ENCODE results near the gene CYP4F22.
"Not testable (repeated sequence)": the region's sequence is repeated elsewhere in the genome, so short reads cannot be mapped to it uniquely, and the experiment has no call there.

Gene CYP4F22

DNA sequence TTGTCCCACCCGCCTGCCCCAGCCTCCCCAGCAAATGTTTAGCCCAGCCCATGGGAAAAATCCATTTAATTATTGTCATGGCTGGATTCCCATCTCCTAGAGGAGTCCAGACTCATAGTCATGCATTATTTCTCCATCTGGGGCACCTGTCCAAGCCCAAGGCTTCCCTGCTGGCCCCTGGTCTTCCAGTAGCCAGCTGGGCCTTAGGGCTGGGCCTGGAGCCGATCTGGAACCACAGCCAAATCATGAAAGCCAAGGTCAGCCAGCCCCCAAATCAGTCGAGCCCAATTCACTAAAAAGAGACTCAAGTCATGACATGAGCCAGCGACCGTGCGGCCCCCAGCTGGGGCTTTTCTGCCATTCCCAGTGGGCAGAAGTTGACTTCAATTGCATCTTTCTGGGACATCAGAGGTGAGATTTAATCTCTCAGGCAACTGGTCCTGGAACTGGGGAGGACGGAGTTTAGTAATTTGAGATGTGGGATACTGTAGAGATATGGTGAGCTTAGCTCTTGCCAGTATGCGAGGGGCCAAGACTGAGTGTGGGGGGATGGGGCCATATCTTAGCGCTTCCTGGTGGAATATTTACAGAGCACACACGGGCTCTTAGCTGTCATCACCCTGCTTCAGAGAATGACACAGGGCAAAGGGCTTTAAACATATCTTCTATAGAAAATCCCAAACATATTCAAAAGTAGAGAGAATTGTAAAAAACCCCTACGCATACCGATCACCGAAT lies 19.7 kb upstream of the CYP4F22 start:
- in situ Hi-C loops (cut with MboI; ENCODE audit: low sequenced_read_pairs), result no loop called here

DNA sequence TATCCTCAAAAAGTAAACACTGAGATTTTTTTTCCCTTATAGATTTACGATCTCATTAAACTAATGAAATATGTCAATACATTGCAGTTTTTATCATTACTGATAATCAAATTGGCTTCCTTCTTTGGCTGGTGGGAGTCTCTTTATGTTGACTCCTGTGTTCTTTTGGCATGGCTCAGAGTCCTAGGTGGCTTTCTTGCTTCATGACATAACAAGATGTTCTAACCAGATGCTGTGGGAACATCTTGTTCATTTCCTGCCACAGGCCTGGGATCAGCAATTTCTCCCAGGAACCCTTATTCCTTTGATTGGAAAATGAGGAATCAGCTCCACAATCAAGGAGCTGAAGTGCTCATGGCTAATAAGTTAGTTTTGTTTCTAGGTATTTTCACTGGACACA lies 13.2 kb upstream of the CYP4F22 start:
- in situ Hi-C loops (cut with MboI; ENCODE audit: low sequenced_read_pairs), result no loop called here

DNA sequence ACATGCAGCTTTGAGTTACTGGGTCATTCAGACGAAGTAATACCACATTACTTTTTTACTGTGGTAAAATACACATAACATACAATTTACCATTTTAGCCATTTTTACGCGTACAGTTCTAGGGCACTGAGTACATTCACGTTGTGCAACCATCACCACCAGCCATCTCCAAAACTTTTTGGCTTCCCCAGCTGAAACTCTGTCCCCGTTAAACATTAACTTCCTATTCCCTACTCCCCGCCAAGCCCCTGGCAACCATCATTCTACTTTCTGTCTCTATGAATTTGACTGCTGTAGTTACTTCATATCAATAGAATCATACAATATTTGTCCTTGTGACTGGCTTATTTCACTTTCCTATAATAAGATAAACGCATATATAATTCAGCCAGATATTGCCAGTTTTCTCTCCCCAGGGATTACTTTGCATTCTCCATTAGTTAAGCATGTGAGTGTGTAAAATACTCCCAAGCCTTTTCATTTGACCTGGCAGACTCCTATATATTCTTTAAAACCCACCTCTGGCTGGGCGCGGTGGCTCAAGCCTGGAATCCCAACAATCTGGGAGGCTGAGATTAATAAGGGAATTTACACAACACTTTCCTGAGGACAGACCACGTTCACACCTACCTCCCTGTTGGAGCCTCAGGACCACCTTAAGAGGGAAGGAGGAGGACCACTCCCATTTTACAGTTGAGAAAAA lies 10.0 kb upstream of the CYP4F22 start:
- in situ Hi-C loops (cut with MboI; ENCODE audit: low sequenced_read_pairs), result no loop called here

DNA sequence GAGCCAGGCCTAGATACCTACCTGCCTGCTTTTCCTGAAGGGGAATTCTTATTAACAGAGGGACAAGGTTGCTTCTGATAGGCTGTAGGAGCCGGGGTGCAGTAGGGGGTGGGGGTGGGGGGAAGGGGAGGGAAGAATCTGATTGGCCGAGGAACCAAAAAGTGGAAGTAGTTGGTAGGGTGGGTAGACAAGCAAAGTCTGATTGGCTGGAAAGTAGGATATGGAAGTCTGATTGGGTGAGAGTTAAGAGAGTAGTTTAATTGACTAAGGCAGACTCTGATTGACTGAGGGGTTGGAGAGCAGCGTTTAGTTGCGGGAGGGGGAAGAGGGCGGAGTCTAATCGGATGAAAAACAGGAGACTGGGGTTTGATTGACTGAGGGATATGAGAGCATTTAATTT lies 9.4 kb upstream of the CYP4F22 start:
- in situ Hi-C loops (cut with MboI; ENCODE audit: low sequenced_read_pairs), result no loop called here

DNA sequence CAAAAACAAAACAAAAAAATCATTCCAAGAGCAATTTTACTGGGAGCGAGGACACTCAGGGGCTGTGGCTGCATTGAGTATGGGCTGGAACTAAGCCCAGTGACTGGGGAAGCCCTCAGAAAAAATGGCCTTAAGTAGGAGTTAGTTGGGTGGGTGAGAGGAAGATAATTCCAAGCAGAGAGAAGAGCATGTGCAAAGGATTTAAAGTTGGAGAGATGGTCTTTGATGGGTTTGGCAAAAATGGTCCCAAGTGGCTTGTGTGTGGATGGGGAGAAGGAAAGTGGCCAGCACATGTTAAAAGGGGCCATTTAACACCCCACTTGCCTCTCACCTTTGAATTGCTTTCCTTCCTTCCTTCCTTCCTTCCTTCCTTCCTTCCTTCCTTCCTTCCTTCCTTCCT lies 6.7 kb upstream of the CYP4F22 start:
- in situ Hi-C loops (cut with MboI; ENCODE audit: low sequenced_read_pairs), result no loop called here

DNA sequence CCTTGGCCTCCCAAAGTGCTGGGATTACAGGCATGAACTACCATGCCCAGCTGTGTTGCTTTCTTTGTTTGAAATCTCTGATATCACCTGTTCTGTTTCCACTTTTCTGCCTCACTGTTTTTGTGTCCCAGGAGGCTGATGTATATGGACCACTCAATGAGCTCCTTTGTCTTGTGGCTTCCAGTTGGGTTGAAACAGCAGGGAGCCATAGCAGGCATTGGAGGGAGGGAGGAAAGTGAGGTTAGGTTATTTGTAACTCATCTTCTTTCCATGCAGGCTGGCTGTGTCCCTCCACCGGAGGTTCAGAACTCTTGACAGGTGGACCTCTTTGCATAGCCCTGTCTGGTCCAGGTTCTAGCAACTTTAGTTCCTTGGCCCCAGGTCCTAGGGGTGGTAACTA lies 6.1 kb upstream of the CYP4F22 start:
- in situ Hi-C loops (cut with MboI; ENCODE audit: low sequenced_read_pairs), result no loop called here

DNA sequence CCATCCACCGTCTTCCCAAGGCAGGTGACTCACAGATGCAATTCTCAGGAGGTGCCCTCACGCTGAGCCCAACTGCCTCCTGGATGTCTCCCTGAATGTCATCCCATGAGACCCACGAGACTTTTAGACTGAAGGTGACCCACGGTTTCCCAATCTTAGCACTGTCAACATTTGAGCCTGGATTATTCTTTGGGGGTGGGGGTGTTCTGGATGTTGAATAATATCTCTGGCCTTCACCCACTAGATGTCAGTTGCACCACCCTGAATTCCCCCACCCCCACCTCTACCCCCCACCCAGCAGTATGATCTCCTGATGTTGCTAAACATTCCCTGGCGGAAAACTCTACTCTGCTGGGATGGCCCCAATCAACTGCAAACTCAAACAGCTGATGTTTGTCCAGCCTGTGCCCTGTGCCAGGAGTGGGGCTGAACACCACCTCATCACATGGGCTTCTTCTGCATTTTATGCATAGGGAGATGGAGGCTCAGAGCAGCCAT lies 2.2 kb upstream of the CYP4F22 start:
- in situ Hi-C loops (cut with MboI; ENCODE audit: low sequenced_read_pairs), result no loop called here

DNA sequence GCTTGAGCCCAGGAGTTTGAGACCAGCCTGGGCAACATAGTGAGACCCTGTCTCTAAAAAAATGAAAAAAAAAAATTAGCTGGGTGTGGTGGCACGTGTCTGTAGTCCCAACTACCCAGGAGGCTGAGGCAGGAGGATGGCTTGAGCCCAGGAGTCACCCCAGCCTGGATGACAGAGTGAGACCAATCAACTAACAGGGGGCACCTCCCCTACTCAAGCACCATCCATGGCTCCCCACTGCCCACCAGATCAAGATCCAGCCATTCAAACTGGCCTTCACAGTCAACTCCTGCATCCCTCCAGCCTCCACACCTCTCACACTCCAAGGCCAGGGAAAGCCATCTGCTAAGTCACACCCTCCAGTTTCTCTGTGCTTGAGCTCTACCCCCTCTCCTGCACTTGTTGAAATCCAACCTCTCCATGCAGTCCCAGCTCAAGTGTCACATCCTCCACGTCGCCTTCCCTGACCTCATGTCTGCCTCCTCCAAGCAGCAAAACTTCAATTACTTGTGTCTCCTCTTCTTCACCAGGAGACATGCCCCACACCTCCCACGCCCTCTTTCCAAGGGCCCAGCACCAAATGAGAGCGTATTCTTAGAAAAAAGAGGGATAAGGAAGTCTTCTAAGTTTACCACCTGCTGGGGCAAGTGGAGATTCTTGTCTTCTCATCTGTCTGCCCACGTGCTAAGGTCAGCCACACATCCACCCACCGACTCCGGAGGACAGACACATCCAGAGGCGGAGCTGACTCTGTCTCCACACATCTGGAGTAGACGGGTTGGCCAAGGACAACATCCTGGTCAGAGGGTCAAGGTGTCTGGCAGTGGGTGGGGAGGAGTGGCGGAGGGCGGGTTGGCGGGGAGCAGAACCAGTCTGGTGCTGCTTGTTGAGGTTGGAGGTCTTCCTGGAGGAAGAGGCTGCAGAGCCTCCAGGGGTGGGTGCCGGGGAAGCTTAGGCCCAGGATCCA lies 974 bp upstream of the CYP4F22 start:
- in situ Hi-C loops (cut with MboI; ENCODE audit: low sequenced_read_pairs), result no loop called here

DNA sequence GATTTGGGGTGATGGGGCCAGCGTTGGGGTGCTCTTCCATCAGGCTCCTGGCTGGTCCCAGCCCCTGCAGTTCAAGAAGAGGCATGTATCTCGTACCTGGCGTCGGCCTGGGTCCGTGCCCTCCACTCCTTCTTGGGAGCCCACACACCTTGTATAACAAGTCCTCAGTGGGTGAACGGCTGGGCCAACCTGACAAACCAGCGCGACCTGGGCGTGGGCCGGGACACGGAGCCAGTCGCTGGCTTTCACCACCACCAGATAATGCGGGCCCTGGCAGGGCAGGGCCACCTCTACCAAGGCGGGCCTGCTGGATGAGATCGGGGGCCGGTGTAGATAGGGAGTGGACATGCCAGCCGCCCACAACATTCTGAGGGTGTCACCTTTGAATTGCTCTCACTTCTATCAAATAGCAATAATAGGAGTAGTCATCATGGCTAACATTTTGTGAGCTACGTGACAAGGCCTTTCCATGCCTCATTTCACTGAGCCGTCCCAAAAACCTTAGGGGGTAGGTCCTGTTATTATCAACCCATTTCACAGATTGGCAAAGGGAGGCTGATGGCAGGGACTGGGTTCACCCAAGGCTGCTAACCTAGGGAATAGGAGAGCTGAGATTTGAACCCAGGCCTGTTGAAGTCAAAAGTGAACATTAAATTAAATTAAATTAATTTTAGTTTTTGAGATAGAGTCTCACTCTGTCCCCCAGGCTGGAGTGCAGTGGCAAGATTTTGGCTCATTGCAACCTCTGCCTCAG lies 3.5 kb downstream of the CYP4F22 start:
- in situ Hi-C loops (cut with MboI; ENCODE audit: low sequenced_read_pairs), result no loop called here

DNA sequence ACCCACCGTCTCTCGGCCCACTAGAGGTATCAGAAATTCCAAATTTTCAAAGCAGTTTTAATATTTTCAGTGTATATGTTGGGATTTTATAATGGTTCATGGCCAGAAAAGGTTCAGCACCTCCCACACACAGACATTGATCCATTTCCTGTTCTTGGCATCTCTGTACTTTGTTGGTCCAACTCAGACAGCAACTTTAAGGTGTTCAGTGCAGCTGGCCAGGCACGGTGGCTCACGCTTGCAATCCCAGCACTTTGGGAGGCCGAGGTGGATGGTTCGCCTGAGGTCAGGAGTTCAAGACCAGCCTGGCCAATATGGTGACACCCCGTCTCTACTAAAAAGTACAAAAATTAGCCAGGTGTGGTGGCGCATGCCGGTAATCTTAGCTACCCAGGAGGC lies 6.9 kb downstream of the CYP4F22 start:
- in situ Hi-C loops (cut with MboI; ENCODE audit: low sequenced_read_pairs), result not testable (repeated sequence)

DNA sequence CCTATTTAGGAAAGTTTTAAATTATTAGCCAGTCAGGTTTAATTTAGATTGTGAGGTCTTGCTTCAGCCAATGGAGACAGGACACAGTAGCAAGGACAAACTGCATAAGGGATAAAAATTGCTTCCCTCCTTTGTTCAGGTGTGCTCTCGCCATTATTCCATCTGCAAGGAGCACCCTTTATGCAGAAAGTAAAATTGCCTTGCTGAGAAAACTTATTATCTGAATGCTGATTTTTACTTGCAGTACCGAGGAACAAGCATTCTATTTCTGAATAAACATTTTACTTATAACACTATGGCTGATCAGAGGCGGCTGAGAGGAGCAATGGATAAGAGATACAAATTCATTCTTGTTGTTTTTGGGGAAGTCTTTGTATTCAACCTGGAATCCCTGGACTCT lies 8.0 kb downstream of the CYP4F22 start:
- in situ Hi-C loops (cut with MboI; ENCODE audit: low sequenced_read_pairs), result no loop called here

DNA sequence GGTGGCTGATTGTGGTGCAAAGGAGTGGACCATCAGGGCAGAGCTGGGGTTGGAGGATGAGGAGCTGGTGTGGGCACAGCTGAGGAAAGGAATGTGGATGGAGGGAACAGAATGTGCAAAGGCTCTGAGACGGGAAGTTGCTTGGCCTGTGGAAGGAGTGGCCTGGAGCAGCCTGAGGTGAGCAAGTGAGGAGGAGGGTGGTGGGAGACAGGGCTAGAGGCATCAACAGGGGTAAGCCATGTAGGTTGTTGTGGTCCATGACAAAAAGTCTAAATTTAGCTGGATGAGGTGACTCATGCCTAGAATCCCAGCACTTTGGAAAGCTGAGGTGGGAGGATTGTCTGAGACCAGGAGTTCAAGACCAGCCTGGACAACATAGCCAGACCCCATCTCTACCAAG lies 9.5 kb downstream of the CYP4F22 start:
- in situ Hi-C loops (cut with MboI; ENCODE audit: low sequenced_read_pairs), result no loop called here

DNA sequence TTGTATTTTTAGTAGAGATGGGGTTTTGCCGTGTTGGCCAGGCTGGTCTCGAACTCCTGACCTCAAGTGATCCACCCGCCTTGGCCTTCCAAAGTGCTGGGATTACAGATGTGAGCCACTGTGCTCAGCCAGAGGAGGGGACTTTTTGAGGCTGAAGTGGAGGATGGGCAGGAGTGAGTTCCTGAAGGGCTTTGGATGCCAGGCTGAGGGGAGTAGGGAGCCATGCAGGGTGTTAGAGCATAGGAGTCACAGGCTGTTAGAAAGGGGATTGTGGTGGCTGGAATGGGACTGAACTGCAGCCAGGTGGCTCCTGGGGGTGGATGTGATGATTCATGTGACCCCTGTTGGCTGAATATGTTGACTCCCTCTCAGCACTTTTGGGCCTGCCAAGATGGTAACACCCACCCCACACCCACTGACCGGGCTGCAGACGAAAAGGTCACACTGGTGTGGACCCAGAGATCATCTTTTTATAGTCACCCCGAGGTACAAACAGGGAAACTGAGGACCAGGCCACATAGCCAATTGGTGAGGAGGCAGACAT lies 11.2 kb downstream of the CYP4F22 start:
- in situ Hi-C loops (cut with MboI; ENCODE audit: low sequenced_read_pairs), result no loop called here

DNA sequence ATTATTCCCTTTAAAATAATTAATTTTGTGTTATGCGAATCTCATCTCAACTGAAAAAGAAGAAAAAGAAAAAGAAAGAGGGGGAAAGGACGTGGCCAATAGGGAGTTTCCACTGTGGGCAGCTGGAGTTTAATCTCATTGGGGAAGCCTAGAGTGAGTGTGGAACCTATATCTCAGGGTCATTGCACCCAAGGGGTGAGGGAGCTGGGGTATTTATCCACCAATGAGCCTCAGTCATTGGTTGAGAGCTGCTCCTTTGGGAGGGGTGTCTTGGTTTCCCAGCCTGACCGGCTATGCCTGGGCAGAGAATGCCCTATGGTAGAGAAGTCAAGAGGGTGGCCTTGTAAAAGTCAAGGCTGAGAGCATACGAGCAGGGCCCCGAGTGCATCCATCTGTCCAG lies 16.5 kb downstream of the CYP4F22 start:
- in situ Hi-C loops (cut with MboI; ENCODE audit: low sequenced_read_pairs), result no loop called here

DNA sequence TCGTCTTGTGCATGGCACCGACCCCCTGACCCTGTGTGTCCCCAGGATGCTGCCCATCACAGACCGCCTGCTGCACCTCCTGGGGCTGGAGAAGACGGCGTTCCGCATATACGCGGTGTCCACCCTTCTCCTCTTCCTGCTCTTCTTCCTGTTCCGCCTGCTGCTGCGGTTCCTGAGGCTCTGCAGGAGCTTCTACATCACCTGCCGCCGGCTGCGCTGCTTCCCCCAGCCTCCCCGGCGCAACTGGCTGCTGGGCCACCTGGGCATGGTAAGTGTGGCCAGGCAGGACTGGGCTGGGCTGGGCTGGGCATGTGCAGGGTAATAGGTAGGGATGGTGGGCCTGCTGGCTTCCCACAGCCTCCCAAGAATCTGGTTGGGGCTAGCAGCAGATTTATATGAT lies 17.0 kb downstream of the CYP4F22 start:
- in situ Hi-C loops (cut with MboI; ENCODE audit: low sequenced_read_pairs), result no loop called here

DNA sequence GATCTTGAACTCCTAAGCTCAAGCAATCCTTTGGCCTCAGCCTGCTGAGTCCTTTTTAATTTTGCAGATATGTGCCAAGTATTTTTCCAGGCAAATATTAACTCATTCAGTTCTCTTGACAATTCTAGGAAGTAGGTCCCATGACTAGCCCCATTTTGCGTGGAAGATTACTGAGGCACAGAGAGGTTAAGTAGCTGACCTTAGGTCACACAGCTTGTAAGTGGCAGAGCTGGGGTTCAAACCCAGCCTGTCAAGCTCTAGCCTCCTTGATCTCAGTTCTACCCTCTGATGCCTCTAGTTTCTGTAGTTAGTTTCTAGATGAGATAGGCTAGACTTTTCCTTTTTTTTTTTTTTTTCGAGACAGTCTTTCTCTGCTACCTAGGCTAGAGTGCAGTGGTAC lies 18.1 kb downstream of the CYP4F22 start:
- in situ Hi-C loops (cut with MboI; ENCODE audit: low sequenced_read_pairs), result no loop called here

DNA sequence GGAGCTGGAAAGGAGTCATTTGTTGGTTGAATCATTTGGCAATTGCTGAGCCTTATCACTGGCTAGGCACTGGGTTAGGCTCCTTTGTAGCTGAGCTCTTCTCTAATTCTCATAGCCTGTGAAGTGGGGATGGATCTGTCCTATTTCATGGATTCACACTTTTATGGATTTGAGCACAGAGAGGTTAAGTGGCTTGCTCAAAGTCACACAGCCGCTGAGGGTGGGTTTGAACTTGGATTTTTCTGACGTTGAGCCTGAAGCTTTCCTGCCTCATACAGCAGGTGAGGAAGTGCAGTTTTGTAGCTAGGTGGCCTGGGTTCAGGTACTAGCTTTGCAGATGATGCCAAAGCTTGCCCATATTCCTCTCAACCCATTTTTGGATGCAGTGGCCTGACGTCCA lies 19.4 kb downstream of the CYP4F22 start:
- in situ Hi-C loops (cut with MboI; ENCODE audit: low sequenced_read_pairs), result no loop called here

DNA sequence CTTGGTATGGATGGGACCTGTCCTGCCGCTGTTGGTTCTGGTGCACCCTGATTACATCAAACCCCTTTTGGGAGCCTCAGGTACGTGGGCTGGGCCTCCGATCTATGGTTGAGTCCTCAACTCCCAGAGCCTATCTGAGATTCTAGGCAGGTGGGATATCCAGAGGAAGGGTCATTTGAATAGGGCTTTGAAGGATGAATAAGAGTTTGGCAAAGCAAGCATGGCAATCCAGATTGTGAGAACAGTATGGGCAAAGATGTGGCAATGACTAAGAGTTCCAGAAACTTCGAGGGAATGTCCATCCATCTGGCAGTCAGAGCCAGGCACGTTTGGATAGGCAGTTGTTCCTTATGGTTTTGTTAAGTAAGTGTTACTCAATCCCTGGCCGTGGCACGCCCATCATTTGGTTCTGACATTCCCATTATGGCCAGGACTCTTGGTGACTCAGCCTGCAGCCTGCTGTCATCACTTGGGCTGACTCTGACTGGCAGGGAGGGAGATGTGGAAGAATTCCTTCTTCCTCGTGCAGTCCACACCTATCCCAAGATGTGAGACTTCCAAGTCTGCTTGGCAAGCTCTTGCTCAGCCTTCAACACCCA lies 21.5 kb downstream of the CYP4F22 start:
- in situ Hi-C loops (cut with MboI; ENCODE audit: low sequenced_read_pairs), result no loop called here

DNA sequence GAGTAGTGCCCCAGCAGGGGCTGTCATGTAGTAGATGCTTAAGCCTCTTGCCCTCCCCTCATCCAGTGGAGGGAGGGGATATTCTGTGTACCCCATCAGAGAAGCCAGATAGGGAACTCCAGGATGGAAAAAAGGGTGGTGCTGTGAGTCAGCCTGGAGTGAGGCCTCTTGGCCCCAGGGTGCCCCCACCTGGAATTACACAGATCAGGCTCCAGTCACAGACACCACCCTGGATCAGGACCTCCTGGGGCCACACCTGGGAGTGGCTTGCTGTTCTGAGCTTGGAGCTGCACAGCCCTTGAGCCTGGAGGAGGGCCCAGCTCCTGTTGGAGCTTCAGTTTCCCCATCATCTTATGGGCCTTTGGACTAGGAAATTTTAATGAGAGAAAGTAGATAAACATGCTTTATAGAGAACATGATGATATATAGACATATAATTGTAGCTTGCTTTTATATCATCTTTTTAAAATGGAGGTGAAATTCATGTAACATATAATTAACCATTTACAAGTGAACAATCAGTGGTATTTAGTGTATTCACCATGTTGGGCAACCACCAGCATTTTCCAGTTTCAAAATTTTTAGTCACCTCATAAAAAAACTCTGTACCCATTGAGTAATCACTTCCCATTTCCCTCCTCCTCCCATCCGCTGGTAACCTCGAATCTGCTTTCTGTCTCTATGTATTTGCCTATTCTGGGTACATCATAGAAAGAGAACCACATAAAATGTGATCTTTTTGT lies 24.6 kb downstream of the CYP4F22 start:
- in situ Hi-C loops (cut with MboI; ENCODE audit: low sequenced_read_pairs), result no loop called here

DNA sequence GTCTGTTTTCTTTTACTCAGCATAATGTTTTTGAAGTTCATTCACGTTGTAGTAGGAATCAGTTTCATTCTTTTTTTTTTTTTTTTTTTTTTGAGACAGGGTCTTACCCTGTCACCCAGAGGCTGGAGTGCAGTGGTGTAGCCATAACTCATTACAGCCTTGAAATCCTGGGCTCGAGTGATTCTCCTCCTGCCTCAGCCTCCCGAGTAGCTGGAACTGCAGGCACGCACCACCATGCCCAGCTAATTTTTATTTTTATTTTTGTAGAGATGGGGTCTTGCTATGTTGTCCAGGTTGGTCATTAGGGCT lies 25.2 kb downstream of the CYP4F22 start:
- in situ Hi-C loops (cut with MboI; ENCODE audit: low sequenced_read_pairs), result not testable (repeated sequence)

Measured in HL-60/S4 (cell line).